Fibroblast of skin of left quadriceps (primary cell): ENCODE measurements around the gene TMEM170A.
"Not testable (repeated sequence)": the region's sequence is repeated elsewhere in the genome, so short reads cannot be mapped to it uniquely, and the experiment has no call there.

Source experiments
- DNase-seq, 2 experiments: peaks; one replicate each; pipeline ENCODE4 v3.0.0-alpha.2; 2013; ENCODE audit warnings: low read depth in 2 of 2

The TMEM170A gene

GRCh38 chr16:75455677-75456076 lies 8.8 kb downstream of the TMEM170A start:
- DNase-seq: no peak

GRCh38 chr16:75452464-75453190 lies 11.9 kb downstream of the TMEM170A start:
- no peak for DNase-seq

GRCh38 chr16:75446416-75446815 lies 18.1 kb downstream of the TMEM170A start:
- DNase-seq: no peak

- DNase-seq: no peak
These were observed 19.2 kb downstream of the TMEM170A start for GRCh38 chr16:75445298-75445697.

GRCh38 chr16:75443298-75443697 lies 21.2 kb downstream of the TMEM170A start:
- peak; percentile 76 to 78 for DNase-seq

- DNase-seq: peak; percentile 83 to 85
These were observed 30.6 kb downstream of the TMEM170A start for GRCh38 chr16:75433732-75434413.

GRCh38 chr16:75432828-75433731 lies 31.4 kb downstream of the TMEM170A start, which contains the start of gene CFDP1:
Gene CFDP1, minus strand, starts transcription at chr16:75433503. Its CDS starts 151 bp downstream, at chr16:75433352.
- peak; percentile 85 to 89 for DNase-seq

GRCh38 chr16:75429621-75430403 lies 34.7 kb downstream of the TMEM170A start:
- DNase-seq: no peak

GRCh38 chr16:75426524-75426923 lies 38.0 kb downstream of the TMEM170A start:
- DNase-seq: not testable (repeated sequence)

GRCh38 chr16:75424105-75424762 lies 40.3 kb downstream of the TMEM170A start:
- DNase-seq: not testable (repeated sequence)

GRCh38 chr16:75423723-75424104 lies 40.8 kb downstream of the TMEM170A start:
- DNase-seq: no peak

- no peak for DNase-seq
These were observed 42.7 kb downstream of the TMEM170A start for GRCh38 chr16:75421820-75422126.

- peak; percentile 46 to 50 for DNase-seq
These were observed 43.3 kb downstream of the TMEM170A start for GRCh38 chr16:75420987-75421819.

GRCh38 chr16:75416904-75417565 lies 47.5 kb downstream of the TMEM170A start:
- no peak for DNase-seq

GRCh38 chr16:75415169-75415905 lies 49.2 kb downstream of the TMEM170A start:
- DNase-seq: no peak

GRCh38 chr16:75413951-75414350 lies 50.5 kb downstream of the TMEM170A start:
- DNase-seq: no peak

- DNase-seq: no peak
These were observed 57.5 kb downstream of the TMEM170A start for GRCh38 chr16:75406943-75407342.

- DNase-seq: peak; percentile 22 to 27
These were observed 61.5 kb downstream of the TMEM170A start for GRCh38 chr16:75402821-75403475.
